Measurements from ENCODE around the gene NDUFAF8. TPM values are rescaled to one million over a fixed set of nuclear protein-coding genes. Genes with fewer than 3 reads are reported as not detected.

NDUFAF8 gene
- total RNA-seq, 1 experiment from 2014 or later = 34.7 TPM

Other genes with a start within 250 kb of the NDUFAF8 start
- 16.1 and 23.1 TPM in 2 replicates for gene CHMP6, start 247.5 kb upstream of the NDUFAF8 start, total RNA-seq (2014; rRNA removed; shearing (Covaris generic); ENCODE audit: low replicate concordance)
- gene BAIAP2, start 204.2 kb upstream of the NDUFAF8 start, total RNA-seq (2014; rRNA removed; shearing (Covaris generic); ENCODE audit: low replicate concordance) = not detected in 2 replicates
- not detected in 2 replicates for gene PVALEF, start 73.8 kb upstream of the NDUFAF8 start, total RNA-seq (2014; rRNA removed; shearing (Covaris generic); ENCODE audit: low replicate concordance)
- gene AATK, start 73.1 kb upstream of the NDUFAF8 start, total RNA-seq (2014; rRNA removed; shearing (Covaris generic); ENCODE audit: low replicate concordance) = not detected in 2 replicates
- gene CEP131, start 16.4 kb upstream of the NDUFAF8 start, total RNA-seq (2014; rRNA removed; shearing (Covaris generic); ENCODE audit: low replicate concordance) = 5.1 and 23.6 TPM in 2 replicates
- 14.5 and 36.6 TPM in 2 replicates for gene TEPSIN, start 263 bp upstream of the NDUFAF8 start, total RNA-seq (2014; rRNA removed; shearing (Covaris generic); ENCODE audit: low replicate concordance)
- 20.8 and 48.8 TPM in 2 replicates for gene SLC38A10, start 56.0 kb downstream of the NDUFAF8 start, total RNA-seq (2014; rRNA removed; shearing (Covaris generic); ENCODE audit: low replicate concordance)
- not detected in 2 replicates for gene BAHCC1, start 156.1 kb downstream of the NDUFAF8 start, total RNA-seq (2014; rRNA removed; shearing (Covaris generic); ENCODE audit: low replicate concordance)

Data from Karpas-422 (cell line).